HG03045 (cell line): ENCODE measurements around the gene LTBP2.
"Not testable (repeated sequence)": the region's sequence is repeated elsewhere in the genome, so short reads cannot be mapped to it uniquely, and the experiment has no call there.

ENCODE experiments used
- ATAC-seq: cut with Tn5 transposase; IDR thresholded peaks from one replicate; pipeline ENCODE4 v1.9.1; 2021; ENCODE audit warnings: mild to moderate bottlenecking, moderate library complexity; ENCODE audit not compliant: unreplicated experiment

The LTBP2 gene

DNA sequence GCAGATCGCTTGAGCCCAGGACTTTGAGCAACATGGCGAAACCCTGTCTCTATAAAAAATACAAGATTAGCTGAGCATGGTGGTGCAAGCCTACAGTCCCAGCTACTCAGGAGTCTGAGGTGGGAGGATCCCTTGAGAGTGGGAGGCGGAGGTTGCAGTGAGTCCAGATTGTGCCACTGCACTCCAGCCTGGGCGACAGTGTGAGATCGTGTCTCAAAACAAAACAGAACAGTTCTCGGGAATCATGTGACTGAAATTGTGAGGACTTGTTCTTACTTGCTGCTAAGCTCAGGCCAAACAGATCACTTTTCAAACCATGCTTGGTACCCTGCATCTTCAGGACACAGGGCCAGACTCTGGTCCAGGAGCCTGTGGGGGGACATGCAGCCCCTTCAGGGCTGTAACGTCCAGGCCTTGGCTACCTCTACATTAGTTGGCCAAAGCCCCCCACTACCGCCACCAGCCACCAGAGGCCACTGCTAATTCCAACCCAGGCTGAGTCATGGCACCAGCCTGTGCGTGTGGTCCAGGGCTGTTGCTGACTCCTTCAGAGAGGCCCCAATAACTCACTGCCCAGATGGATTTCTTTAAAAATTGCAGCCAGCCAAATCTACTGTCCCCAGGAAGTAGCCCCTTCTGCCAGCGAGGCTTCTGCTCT is 152.6 kb downstream of the LTBP2 start:
- ATAC-seq, result no peak

- no peak for ATAC-seq
These were observed 154.5 kb downstream of the LTBP2 start for GRCh38 chr14:74457565-74457895.

- ATAC-seq, result no peak
These were observed 155.1 kb downstream of the LTBP2 start for GRCh38 chr14:74456684-74457564.

DNA sequence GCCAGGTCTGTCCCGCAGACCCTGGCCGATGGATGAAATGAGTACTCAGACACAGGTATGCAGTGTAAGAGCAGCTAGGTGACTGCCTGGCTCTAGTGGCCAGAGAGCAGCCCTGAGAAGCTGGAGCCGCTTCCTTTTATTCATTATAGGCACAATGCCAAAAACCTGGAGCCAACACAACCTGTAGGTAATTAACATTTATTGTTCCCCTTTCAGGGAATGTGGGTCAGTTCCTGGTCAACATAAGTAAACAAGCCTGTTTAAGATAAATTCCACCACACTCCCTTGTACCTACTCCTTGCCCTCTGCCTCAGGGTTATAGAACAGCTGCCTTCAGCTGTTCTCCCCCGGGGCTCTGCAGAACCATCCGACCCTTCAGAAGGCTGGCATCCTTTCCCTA is 157.6 kb downstream of the LTBP2 start:
- not testable (repeated sequence) for ATAC-seq
